ENCODE data around the gene BIRC5. TPM values are rescaled to one million over a fixed set of nuclear protein-coding genes. Genes with fewer than 3 reads are reported as not detected.

BIRC5 gene
- total RNA-seq, 4 donors from 2014 or later: 0.11 to 0.83 (median 0.13) TPM; not detected in 1

GRCh38 chr17:78225088-78225865 is 11.2 kb downstream of the BIRC5 start:
- 87 to 92% methylated on average over 16 of the region's 16 CpGs for WGBS, 2 donors
- H3K9me3 ChIP-seq: no peaks in the 10 kb centered on the region
- no peaks in the 10 kb centered on the region for H3K36me3 ChIP-seq
- no peak for TF ChIP-seq POLR2A (IDR thresholded peaks at IDR 0.05)
- TF ChIP-seq CTCF (IDR thresholded peaks at IDR 0.05): no peak
- intact Hi-C loops (cut with DNase I): no loop called here
- DNase-seq: no peak
- H3K4me3 ChIP-seq (replicated peaks in 1 of 3): no peak overlapping the region
- no peak overlapping the region for H3K27ac ChIP-seq
- no peaks in the 10 kb centered on the region for H3K4me1 ChIP-seq
- no peaks in the 10 kb centered on the region for H3K27me3 ChIP-seq

- H3K27ac ChIP-seq: no peak overlapping the region
- H3K4me3 ChIP-seq (replicated peaks in 1 of 3): no peak overlapping the region
- no peaks in the 10 kb centered on the region for H3K4me1 ChIP-seq
- WGBS, 2 donors: 63 to 77% methylated on average over 12 of the region's 12 CpGs
- no peaks in the 10 kb centered on the region for H3K9me3 ChIP-seq
- no peaks in the 10 kb centered on the region for H3K36me3 ChIP-seq
- TF ChIP-seq CTCF (IDR thresholded peaks at IDR 0.05): no peak
- no peak for TF ChIP-seq POLR2A (IDR thresholded peaks at IDR 0.05)
- no peaks in the 10 kb centered on the region for H3K27me3 ChIP-seq
- intact Hi-C loops (cut with DNase I): no loop called here
- no peak for DNase-seq
These were observed 12.2 kb downstream of the BIRC5 start for GRCh38 chr17:78226055-78226758.

- H3K9me3 ChIP-seq: no peaks in the 10 kb centered on the region
- H3K4me1 ChIP-seq: no peaks in the 10 kb centered on the region
- DNase-seq: no peak
- no peak overlapping the region for H3K27ac ChIP-seq
- intact Hi-C loops (cut with DNase I): no loop called here
- TF ChIP-seq POLR2A (IDR thresholded peaks at IDR 0.05): no peak
- TF ChIP-seq CTCF (IDR thresholded peaks at IDR 0.05): no peak
- H3K36me3 ChIP-seq: no peaks in the 10 kb centered on the region
- no peak overlapping the region for H3K4me3 ChIP-seq (replicated peaks in 1 of 3)
- 69 to 77% methylated on average over 20 of the region's 20 CpGs for WGBS, 2 donors
- H3K27me3 ChIP-seq: no peaks in the 10 kb centered on the region
These were observed 12.9 kb downstream of the BIRC5 start for GRCh38 chr17:78226759-78227454.

GRCh38 chr17:78227455-78227916 is 13.4 kb downstream of the BIRC5 start:
- no peak for TF ChIP-seq POLR2A (IDR thresholded peaks at IDR 0.05)
- Histone ChIP-seq H3K27me3 (no peaks in the 10 kb centered on the region), H3K36me3 (no peaks in the 10 kb centered on the region), H3K27ac (no peak overlapping the region), H3K4me1 (no peaks in the 10 kb centered on the region), H3K9me3 (no peaks in the 10 kb centered on the region), H3K4me3 (replicated peaks in 1 of 3) (no peak overlapping the region)
- no peak for DNase-seq
- intact Hi-C loops (cut with DNase I): no loop called here
- WGBS, 2 donors: 79 to 84% methylated on average over 10 of the region's 10 CpGs

- Histone ChIP-seq H3K36me3 (no peaks in the 10 kb centered on the region), H3K4me3 (replicated peaks in 1 of 3) (no peak overlapping the region), H3K27me3 (no peaks in the 10 kb centered on the region), H3K27ac (no peak overlapping the region), H3K4me1 (no peaks in the 10 kb centered on the region), H3K9me3 (no peaks in the 10 kb centered on the region)
- TF ChIP-seq POLR2A (IDR thresholded peaks at IDR 0.05) (no peak), CTCF (IDR thresholded peaks at IDR 0.05) (no peak)
- intact Hi-C loops (cut with DNase I): no loop called here
- DNase-seq: no peak
- WGBS, 2 donors: 85 to 88% methylated on average over 4 of the region's 4 CpGs
These were observed 14.1 kb downstream of the BIRC5 start for GRCh38 chr17:78228176-78228575.
